GM23338 (cell line): Measurements from ENCODE around the gene ODAD2. TPM values are rescaled to one million over a fixed set of nuclear protein-coding genes. Genes with fewer than 3 reads are reported as not detected.

Experiments
- ATAC-seq: fragments of 200-7000 bp; cut with Tn5 transposase; 3 replicates; pipeline ENCODE4 v1.9.1; 2020
- DNase-seq: peaks from one replicate; pipeline ENCODE4 v3.0.0-alpha.2; 2015; ENCODE audit warnings: low spot score
- H2AFZ ChIP-seq: fragments of 200-600 bp; sonication (generic); 2 replicates; pipeline ENCODE4 v1.8.0; 2016; ENCODE audit warnings: antibody characterized with exemption, mild to moderate bottlenecking, moderate library complexity
- H3F3A ChIP-seq: fragments of 200-600 bp; sonication (generic); replicated peaks from 2 replicates; pipeline ENCODE4 v1.8.0; 2017; ENCODE audit warnings: antibody characterized with exemption, mixed run types, low read depth
- H3K27ac ChIP-seq: fragments of 200-600 bp; sonication (generic); 2 replicates; pipeline ENCODE4 v1.6.1; 2016; ENCODE audit warnings: low read depth
- H3K27me3 ChIP-seq: fragments of 200-600 bp; sonication (generic); 2 replicates; pipeline ENCODE4 v1.8.0; 2016; ENCODE audit warnings: mild to moderate bottlenecking, mixed run types, moderate library complexity; ENCODE audit not compliant: insufficient read depth
- H3K36me3 ChIP-seq: fragments of 200-600 bp; sonication (generic); 2 replicates; pipeline ENCODE4 v1.8.0; 2016; ENCODE audit warnings: mild to moderate bottlenecking; ENCODE audit not compliant: insufficient read depth
- H3K4me1 ChIP-seq: fragments of 200-600 bp; sonication (generic); 2 replicates; pipeline ENCODE4 v1.8.0; 2016; ENCODE audit warnings: mild to moderate bottlenecking, moderate library complexity; ENCODE audit not compliant: insufficient read depth
- H3K4me2 ChIP-seq: fragments of 200-600 bp; sonication (generic); 2 replicates; pipeline ENCODE4 v1.7.1; 2017; ENCODE audit warnings: mixed run types
- H3K4me3 ChIP-seq: fragments of 200-600 bp; sonication (generic); 2 replicates; pipeline ENCODE4 v1.6.1; 2016; ENCODE audit warnings: mixed run types
- H3K79me2 ChIP-seq: fragments of 200-600 bp; sonication (generic); replicated peaks from 2 replicates; pipeline ENCODE4 v1.8.0; 2017; ENCODE audit warnings: mild to moderate bottlenecking; ENCODE audit not compliant: insufficient read depth
- H3K9me2 ChIP-seq: fragments of 200-600 bp; sonication (generic); 2 replicates; pipeline ENCODE4 v1.8.0; 2017; ENCODE audit not compliant: insufficient read depth
- H4K20me1 ChIP-seq: fragments of 200-600 bp; sonication (generic); replicated peaks from 2 replicates; pipeline ENCODE4 v1.8.0; 2017; ENCODE audit warnings: mild to moderate bottlenecking; ENCODE audit not compliant: insufficient read depth
- H3K27ac Mint-ChIP-seq: 2 replicates; pipeline ENCODE4 v1.8.0; 2020; ENCODE audit warnings: inconsistent platforms, mild to moderate bottlenecking, moderate library complexity, mixed read lengths
- H3K27me3 Mint-ChIP-seq: 3 replicates; pipeline ENCODE4 v1.8.0; 2022; ENCODE audit warnings: low read depth, mild to moderate bottlenecking, moderate library complexity, mixed read lengths, inconsistent platforms; ENCODE audit not compliant: insufficient read depth, poor library complexity
- H3K36me3 Mint-ChIP-seq: 3 replicates; pipeline ENCODE4 v1.8.0; 2021; ENCODE audit warnings: low read depth, mild to moderate bottlenecking, inconsistent platforms, moderate library complexity, mixed read lengths
- H3K4me1 Mint-ChIP-seq: 3 replicates; pipeline ENCODE4 v1.8.0; 2020; ENCODE audit warnings: mild to moderate bottlenecking, inconsistent platforms, mixed read lengths
- H3K4me3 Mint-ChIP-seq: 3 replicates; pipeline ENCODE4 v1.8.0; 2021; ENCODE audit warnings: moderate library complexity, mild to moderate bottlenecking, inconsistent platforms, mixed read lengths
- H3K9me3 Mint-ChIP-seq: 3 replicates; pipeline ENCODE4 v1.8.0; 2020; ENCODE audit warnings: moderate library complexity, mild to moderate bottlenecking, inconsistent platforms, mixed read lengths
- CREB1 ChIP-seq: fragments of 250-450 bp; sonication (Bioruptor Pico); IDR thresholded peaks from 2 replicates; pipeline ENCODE4 v1.5.0; 2020; ENCODE audit warnings: low read depth, mild to moderate bottlenecking, moderate library complexity
- EZH2 ChIP-seq: fragments of 200-600 bp; sonication (generic); IDR thresholded peaks from one replicate; pipeline ENCODE4 v1.8.0; 2017; ENCODE audit warnings: antibody characterized with exemption, mild to moderate bottlenecking, low read depth; ENCODE audit not compliant: unreplicated experiment
- EZH2phosphoT487 ChIP-seq: fragments of 200-600 bp; sonication (generic); IDR thresholded peaks from one replicate; pipeline ENCODE4 v1.8.1; 2018; ENCODE audit warnings: antibody characterized with exemption; ENCODE audit not compliant: unreplicated experiment
- JUNB ChIP-seq: IDR thresholded peaks from one replicate; pipeline ENCODE4 v1.6.1; 2016; ENCODE audit warnings: antibody characterized with exemption; ENCODE audit not compliant: unreplicated experiment
- NANOG ChIP-seq: IDR thresholded peaks from 2 replicates; pipeline ENCODE4 v1.6.1; 2016; ENCODE audit warnings: antibody characterized with exemption, borderline replicate concordance
- POLR2AphosphoS5 ChIP-seq: IDR thresholded peaks from 2 replicates; pipeline ENCODE4 v1.6.1; 2016; ENCODE audit warnings: antibody characterized with exemption, low read depth
- STAT1 ChIP-seq: IDR thresholded peaks from one replicate; pipeline ENCODE4 v1.6.1; 2016; ENCODE audit warnings: antibody characterized with exemption; ENCODE audit not compliant: unreplicated experiment
- ZNF114 ChIP-seq: fragments of 250-450 bp; sonication (Bioruptor Pico); IDR thresholded peaks from 2 replicates; pipeline ENCODE4 v1.5.0; 2020; ENCODE audit warnings: mild to moderate bottlenecking, moderate library complexity
- ZNF331 ChIP-seq: fragments of 250-450 bp; sonication (Bioruptor Pico); IDR thresholded peaks from 2 replicates; pipeline ENCODE4 v1.5.0; 2020; ENCODE audit warnings: low read depth, mild to moderate bottlenecking, moderate library complexity
- polyA plus RNA-seq: library from polyadenylated mRNA; unstranded; fragments of >200 nt; fragmentation: Nextera tagmentation; extraction: Ambion mirVana; gene quantifications from 2 replicates; pipeline ENCODE4 v1.2.1, GENCODE V29; 2016
- total RNA-seq: library from RNA; depleted of rRNA; stranded (reverse); fragments of >200 nt; shearing (Covaris generic); gene quantifications from 2 replicates; pipeline ENCODE4 v1.2.3, GENCODE V29; 2014
- TF ChIP-seq, protein P1 (sequence below), 2 experiments: fragments of 200-600 bp in 1 of 2; sonication (generic) in 1 of 2; conservative IDR thresholded peaks; 2 replicates each; pipeline versions ENCODE4 v1.5.1 to v1.6.1; 2016 to 2017; ENCODE audit warnings: antibody characterized with exemption in 2 of 2, low read depth in 2 of 2, mild to moderate bottlenecking in 2 of 2, moderate library complexity in 1 of 2
- TF ChIP-seq, protein P2 (sequence below): IDR thresholded peaks from one replicate; pipeline ENCODE4 v1.6.1; 2018; ENCODE audit warnings: antibody characterized with exemption; ENCODE audit not compliant: unreplicated experiment
- TF ChIP-seq, protein P3 (sequence below): fragments of 250-450 bp; sonication (Bioruptor Pico); IDR thresholded peaks from 2 replicates; pipeline ENCODE4 v1.5.0; 2020; ENCODE audit warnings: mild to moderate bottlenecking, moderate library complexity
- TF ChIP-seq, protein P4 (sequence below): IDR thresholded peaks from 2 replicates; pipeline ENCODE4 v1.6.1; 2016; ENCODE audit warnings: antibody characterized with exemption

Gene ODAD2
- total and polyA plus RNA-seq, 2 experiments from 2014 or later, result 2.1 to 3.4 TPM

DNA sequence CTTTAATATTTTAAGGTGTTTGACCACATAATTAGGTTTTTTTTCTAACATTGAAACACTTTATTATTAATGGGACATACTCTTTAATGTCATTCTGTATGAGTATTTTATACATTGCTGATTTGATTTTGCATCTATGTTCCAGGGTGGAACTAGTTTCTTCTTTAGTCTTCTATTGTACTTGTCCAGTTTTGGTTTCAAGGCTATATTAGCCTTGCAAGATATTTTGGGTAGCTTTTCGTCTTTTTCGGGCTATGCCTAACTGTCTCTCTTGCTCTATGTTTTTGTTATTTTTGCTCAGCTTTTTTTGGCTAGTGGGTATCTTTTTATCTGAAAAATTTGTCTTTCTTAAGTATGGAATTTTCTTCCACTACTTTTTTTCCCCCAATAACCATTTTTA, 214.6 kb downstream of the ODAD2 start:
- no peak overlapping the region for H2AFZ ChIP-seq
- H3K27ac ChIP-seq, result no peak overlapping the region
- H3K36me3 ChIP-seq, result no peaks in the 10 kb centered on the region
- no peaks in the 10 kb centered on the region for H3K79me2 ChIP-seq
- H3K27me3 Mint-ChIP-seq, result no peaks in the 10 kb centered on the region
- H3K9me2 ChIP-seq, result no peaks in the 10 kb centered on the region
- H3K4me1 ChIP-seq, result peaks cover 9% of the 10 kb centered on the region; the same call in 1 of the 2 replicates
- no peak overlapping the region for H3K27ac Mint-ChIP-seq
- H3K4me3 ChIP-seq, result no peak overlapping the region
- peaks cover 9% of the 10 kb centered on the region; the same call in 2 of the 3 replicates for H3K9me3 Mint-ChIP-seq
- no peaks in the 10 kb centered on the region for H4K20me1 ChIP-seq
- no peak for DNase-seq
- TF ChIP-seq ZNF114 (CRISPR knock-in tag), result no peak
- no peak for TF ChIP-seq EZH2phosphoT487
- TF ChIP-seq NANOG, result no peak
- TF ChIP-seq POLR2AphosphoS5, result no peak
- TF ChIP-seq, protein P1, sequence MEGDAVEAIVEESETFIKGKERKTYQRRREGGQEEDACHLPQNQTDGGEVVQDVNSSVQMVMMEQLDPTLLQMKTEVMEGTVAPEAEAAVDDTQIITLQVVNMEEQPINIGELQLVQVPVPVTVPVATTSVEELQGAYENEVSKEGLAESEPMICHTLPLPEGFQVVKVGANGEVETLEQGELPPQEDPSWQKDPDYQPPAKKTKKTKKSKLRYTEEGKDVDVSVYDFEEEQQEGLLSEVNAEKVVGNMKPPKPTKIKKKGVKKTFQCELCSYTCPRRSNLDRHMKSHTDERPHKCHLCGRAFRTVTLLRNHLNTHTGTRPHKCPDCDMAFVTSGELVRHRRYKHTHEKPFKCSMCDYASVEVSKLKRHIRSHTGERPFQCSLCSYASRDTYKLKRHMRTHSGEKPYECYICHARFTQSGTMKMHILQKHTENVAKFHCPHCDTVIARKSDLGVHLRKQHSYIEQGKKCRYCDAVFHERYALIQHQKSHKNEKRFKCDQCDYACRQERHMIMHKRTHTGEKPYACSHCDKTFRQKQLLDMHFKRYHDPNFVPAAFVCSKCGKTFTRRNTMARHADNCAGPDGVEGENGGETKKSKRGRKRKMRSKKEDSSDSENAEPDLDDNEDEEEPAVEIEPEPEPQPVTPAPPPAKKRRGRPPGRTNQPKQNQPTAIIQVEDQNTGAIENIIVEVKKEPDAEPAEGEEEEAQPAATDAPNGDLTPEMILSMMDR (conservative IDR thresholded peaks at IDR 0.05; ENCODE audit: low read depth in 2 of 2), result no peak
- no peak for TF ChIP-seq STAT1
- TF ChIP-seq, protein P2, sequence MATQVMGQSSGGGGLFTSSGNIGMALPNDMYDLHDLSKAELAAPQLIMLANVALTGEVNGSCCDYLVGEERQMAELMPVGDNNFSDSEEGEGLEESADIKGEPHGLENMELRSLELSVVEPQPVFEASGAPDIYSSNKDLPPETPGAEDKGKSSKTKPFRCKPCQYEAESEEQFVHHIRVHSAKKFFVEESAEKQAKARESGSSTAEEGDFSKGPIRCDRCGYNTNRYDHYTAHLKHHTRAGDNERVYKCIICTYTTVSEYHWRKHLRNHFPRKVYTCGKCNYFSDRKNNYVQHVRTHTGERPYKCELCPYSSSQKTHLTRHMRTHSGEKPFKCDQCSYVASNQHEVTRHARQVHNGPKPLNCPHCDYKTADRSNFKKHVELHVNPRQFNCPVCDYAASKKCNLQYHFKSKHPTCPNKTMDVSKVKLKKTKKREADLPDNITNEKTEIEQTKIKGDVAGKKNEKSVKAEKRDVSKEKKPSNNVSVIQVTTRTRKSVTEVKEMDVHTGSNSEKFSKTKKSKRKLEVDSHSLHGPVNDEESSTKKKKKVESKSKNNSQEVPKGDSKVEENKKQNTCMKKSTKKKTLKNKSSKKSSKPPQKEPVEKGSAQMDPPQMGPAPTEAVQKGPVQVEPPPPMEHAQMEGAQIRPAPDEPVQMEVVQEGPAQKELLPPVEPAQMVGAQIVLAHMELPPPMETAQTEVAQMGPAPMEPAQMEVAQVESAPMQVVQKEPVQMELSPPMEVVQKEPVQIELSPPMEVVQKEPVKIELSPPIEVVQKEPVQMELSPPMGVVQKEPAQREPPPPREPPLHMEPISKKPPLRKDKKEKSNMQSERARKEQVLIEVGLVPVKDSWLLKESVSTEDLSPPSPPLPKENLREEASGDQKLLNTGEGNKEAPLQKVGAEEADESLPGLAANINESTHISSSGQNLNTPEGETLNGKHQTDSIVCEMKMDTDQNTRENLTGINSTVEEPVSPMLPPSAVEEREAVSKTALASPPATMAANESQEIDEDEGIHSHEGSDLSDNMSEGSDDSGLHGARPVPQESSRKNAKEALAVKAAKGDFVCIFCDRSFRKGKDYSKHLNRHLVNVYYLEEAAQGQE, result no peak
- TF ChIP-seq, protein P3, sequence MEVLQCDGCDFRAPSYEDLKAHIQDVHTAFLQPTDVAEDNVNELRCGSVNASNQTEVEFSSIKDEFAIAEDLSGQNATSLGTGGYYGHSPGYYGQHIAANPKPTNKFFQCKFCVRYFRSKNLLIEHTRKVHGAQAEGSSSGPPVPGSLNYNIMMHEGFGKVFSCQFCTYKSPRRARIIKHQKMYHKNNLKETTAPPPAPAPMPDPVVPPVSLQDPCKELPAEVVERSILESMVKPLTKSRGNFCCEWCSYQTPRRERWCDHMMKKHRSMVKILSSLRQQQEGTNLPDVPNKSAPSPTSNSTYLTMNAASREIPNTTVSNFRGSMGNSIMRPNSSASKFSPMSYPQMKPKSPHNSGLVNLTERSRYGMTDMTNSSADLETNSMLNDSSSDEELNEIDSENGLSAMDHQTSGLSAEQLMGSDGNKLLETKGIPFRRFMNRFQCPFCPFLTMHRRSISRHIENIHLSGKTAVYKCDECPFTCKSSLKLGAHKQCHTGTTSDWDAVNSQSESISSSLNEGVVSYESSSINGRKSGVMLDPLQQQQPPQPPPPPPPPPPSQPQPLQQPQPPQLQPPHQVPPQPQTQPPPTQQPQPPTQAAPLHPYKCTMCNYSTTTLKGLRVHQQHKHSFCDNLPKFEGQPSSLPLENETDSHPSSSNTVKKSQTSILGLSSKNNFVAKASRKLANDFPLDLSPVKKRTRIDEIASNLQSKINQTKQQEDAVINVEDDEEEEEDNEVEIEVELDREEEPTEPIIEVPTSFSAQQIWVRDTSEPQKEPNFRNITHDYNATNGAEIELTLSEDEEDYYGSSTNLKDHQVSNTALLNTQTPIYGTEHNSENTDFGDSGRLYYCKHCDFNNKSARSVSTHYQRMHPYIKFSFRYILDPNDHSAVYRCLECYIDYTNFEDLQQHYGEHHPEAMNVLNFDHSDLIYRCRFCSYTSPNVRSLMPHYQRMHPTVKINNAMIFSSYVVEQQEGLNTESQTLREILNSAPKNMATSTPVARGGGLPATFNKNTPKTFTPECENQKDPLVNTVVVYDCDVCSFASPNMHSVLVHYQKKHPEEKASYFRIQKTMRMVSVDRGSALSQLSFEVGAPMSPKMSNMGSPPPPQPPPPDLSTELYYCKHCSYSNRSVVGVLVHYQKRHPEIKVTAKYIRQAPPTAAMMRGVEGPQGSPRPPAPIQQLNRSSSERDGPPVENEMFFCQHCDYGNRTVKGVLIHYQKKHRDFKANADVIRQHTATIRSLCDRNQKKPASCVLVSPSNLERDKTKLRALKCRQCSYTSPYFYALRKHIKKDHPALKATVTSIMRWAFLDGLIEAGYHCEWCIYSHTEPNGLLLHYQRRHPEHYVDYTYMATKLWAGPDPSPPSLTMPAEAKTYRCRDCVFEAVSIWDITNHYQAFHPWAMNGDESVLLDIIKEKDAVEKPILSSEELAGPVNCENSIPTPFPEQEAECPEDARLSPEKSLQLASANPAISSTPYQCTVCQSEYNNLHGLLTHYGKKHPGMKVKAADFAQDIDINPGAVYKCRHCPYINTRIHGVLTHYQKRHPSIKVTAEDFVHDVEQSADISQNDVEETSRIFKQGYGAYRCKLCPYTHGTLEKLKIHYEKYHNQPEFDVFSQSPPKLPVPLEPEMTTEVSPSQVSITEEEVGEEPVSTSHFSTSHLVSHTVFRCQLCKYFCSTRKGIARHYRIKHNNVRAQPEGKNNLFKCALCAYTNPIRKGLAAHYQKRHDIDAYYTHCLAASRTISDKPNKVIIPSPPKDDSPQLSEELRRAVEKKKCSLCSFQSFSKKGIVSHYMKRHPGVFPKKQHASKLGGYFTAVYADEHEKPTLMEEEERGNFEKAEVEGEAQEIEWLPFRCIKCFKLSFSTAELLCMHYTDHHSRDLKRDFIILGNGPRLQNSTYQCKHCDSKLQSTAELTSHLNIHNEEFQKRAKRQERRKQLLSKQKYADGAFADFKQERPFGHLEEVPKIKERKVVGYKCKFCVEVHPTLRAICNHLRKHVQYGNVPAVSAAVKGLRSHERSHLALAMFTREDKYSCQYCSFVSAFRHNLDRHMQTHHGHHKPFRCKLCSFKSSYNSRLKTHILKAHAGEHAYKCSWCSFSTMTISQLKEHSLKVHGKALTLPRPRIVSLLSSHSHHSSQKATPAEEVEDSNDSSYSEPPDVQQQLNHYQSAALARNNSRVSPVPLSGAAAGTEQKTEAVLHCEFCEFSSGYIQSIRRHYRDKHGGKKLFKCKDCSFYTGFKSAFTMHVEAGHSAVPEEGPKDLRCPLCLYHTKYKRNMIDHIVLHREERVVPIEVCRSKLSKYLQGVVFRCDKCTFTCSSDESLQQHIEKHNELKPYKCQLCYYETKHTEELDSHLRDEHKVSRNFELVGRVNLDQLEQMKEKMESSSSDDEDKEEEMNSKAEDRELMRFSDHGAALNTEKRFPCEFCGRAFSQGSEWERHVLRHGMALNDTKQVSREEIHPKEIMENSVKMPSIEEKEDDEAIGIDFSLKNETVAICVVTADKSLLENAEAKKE, result no peak
- no peak for TF ChIP-seq EZH2
- no peak for TF ChIP-seq CREB1 (CRISPR knock-in tag)
- no peak for TF ChIP-seq JUNB
- no peak for TF ChIP-seq ZNF331 (CRISPR knock-in tag)
- TF ChIP-seq, protein P4, sequence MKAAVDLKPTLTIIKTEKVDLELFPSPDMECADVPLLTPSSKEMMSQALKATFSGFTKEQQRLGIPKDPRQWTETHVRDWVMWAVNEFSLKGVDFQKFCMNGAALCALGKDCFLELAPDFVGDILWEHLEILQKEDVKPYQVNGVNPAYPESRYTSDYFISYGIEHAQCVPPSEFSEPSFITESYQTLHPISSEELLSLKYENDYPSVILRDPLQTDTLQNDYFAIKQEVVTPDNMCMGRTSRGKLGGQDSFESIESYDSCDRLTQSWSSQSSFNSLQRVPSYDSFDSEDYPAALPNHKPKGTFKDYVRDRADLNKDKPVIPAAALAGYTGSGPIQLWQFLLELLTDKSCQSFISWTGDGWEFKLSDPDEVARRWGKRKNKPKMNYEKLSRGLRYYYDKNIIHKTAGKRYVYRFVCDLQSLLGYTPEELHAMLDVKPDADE, result no peak
- H3K27me3 ChIP-seq, result no peaks in the 10 kb centered on the region
- ATAC-seq, result no peak
- no peak overlapping the region for H3K4me3 Mint-ChIP-seq
- H3K36me3 Mint-ChIP-seq, result peaks cover 3% of the 10 kb centered on the region; the same call in 2 of the 3 replicates
- no peak overlapping the region for H3K4me2 ChIP-seq
- H3K4me1 Mint-ChIP-seq, result peaks cover 11% of the 10 kb centered on the region
- no peaks in the 10 kb centered on the region for H3F3A ChIP-seq
